ENCODE measurements around the gene PCDHA9. TPM values are rescaled to one million over a fixed set of nuclear protein-coding genes. Genes with fewer than 3 reads are reported as not detected.
"Not testable (repeated sequence)": the region's sequence is repeated elsewhere in the genome, so short reads cannot be mapped to it uniquely, and the experiment has no call there.

Gene PCDHA9
- total RNA-seq, 1 experiment from 2014 or later = 0.55 TPM

DNA sequence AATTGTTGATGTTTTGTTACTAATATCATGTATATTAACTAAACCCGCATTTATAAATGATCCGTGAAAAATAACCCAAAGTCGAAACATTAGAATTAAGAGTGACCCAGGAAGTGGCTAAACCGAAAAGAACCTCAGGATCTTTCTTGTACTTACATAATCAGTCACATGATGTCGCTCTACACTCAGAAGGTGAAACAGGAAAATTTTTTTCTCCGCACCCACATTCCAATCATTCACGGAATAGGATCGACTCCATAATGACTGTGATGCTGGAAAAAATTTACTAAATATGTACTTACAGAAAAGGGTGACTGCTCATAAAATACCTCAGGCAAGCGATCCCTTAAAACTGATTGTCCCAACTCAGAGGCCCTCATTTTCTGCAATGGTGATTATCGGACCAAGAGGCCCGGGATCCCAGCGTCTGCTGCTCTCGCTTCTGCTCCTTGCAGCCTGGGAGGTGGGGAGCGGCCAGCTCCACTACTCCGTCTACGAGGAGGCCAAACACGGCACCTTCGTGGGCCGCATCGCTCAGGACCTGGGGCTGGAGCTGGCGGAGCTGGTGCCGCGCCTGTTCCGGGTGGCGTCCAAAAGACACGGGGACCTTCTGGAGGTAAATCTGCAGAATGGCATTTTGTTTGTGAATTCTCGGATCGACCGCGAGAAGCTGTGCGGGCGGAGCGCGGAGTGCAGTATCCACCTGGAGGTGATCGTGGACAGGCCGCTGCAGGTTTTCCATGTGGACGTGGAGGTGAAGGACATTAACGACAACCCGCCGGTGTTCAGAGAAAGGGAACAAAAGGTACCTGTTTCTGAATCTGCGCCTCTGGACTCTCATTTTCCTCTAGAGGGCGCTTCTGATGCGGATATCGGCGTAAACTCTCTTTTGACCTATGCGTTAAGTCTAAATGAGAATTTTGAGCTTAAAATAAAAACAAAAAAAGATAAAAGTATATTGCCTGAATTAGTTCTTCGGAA, 27.2 kb downstream of the PCDHA9 start, which contains the start of gene PCDHA12:
PCDHA12 (plus strand) TSS at position 224 of the 981 bp plus-strand sequence; CDS start at position 389, 165 bp downstream.
- Histone ChIP-seq H2AK5ac (ENCODE audit: insufficient read length, low read length) (no peak within 1 kb of the TSS), H2BK20ac (ENCODE audit: low read depth, low read length, poor library complexity, severe bottlenecking) (no peak within 1 kb of the TSS), H3K9me3 (ENCODE audit: control insufficient read depth, low read depth, low read length) (no peaks in the 10 kb centered on the region), H3K79me2 (ENCODE audit: insufficient read depth, low read length) (peaks cover under 1% of the 10 kb centered on the region; the same call in 1 of the 2 replicates), H3K18ac (ENCODE audit: insufficient read length, low read depth, low read length) (peak within 1 kb of the TSS; percentile 78), H3K56ac (ENCODE audit: insufficient read length, low read depth, low read length) (no peak within 1 kb of the TSS), H2AFZ (ENCODE audit: low read length) (no peak within 1 kb of the TSS), H3T11ph (ENCODE audit: low read length) (no peak within 1 kb of the TSS), H3K4ac (ENCODE audit: low read depth, low read length) (no peak within 1 kb of the TSS; the same call in 1 of the 2 replicates), H2BK120ac (ENCODE audit: low read depth, low read length, poor library complexity, severe bottlenecking) (no peak within 1 kb of the TSS), H3K14ac (ENCODE audit: insufficient read depth, low read length) (peak within 1 kb of the TSS; percentile 95; the same call in 1 of the 2 replicates), H4K8ac (replicated peaks; ENCODE audit: insufficient read length, low read depth, low read length) (no peak within 1 kb of the TSS), H2BK15ac (ENCODE audit: low read depth, low read length) (no peak within 1 kb of the TSS), H3K4me1 (ENCODE audit: insufficient read depth, low read length) (no peaks in the 10 kb centered on the region), H3K79me1 (ENCODE audit: insufficient read depth, low read depth, low read length, poor library complexity, severe bottlenecking) (no peaks in the 10 kb centered on the region), H2BK5ac (ENCODE audit: insufficient read length, low read length) (no peak within 1 kb of the TSS), H3K4me2 (ENCODE audit: insufficient read depth, insufficient read length, low read length) (peak within 1 kb of the TSS; percentile 16), H3K23me2 (ENCODE audit: insufficient read length, low read depth, low read length, poor library complexity, severe bottlenecking) (no peaks in the 10 kb centered on the region), H3K27me3 (ENCODE audit: insufficient read depth, low read length) (no peaks in the 10 kb centered on the region), H4K5ac (ENCODE audit: insufficient read length, low read depth, low read length) (no peak within 1 kb of the TSS), H3K27ac (ENCODE audit: insufficient read length, low read depth, low read length) (no peak within 1 kb of the TSS), H3K23ac (ENCODE audit: insufficient read length, low read depth, low read length) (no peak within 1 kb of the TSS), H2BK12ac (ENCODE audit: insufficient read length, low read depth, low read length) (no peak within 1 kb of the TSS), H4K91ac (ENCODE audit: insufficient read length, low read depth, low read length) (no peak within 1 kb of the TSS), H4K20me1 (ENCODE audit: control insufficient read depth, insufficient read depth, insufficient read length) (no peaks in the 10 kb centered on the region), H3K9ac (ENCODE audit: extremely low read depth, insufficient read length, low read length) (peak within 1 kb of the TSS; percentile 38)
- Mint-ChIP-seq H3K4me1 (peaks cover 10 to 14% of the 10 kb centered on the region in 2 experiments; a peak in 2 of 4 replicates), H3K27me3 (ENCODE audit: low read depth) (no peaks in the 10 kb centered on the region), H3K9me3 (peaks cover 0 to 4% of the 10 kb centered on the region in 2 experiments; a peak in 2 of 5 replicates), H3K4me3 (peak within 1 kb of the TSS; percentile 94 to 95), H3K27ac (peak within 1 kb of the TSS in 2 of 3 experiments; percentile 96), H3K36me3 (ENCODE audit: insufficient read depth in 1 of 3, low read depth in 3 of 3) (peaks cover 20 to 37% (median 36%) of the 10 kb centered on the region in 3 experiments)
- peak; percentile 45 for DNase-seq
- TF ChIP-seq, protein P1, sequence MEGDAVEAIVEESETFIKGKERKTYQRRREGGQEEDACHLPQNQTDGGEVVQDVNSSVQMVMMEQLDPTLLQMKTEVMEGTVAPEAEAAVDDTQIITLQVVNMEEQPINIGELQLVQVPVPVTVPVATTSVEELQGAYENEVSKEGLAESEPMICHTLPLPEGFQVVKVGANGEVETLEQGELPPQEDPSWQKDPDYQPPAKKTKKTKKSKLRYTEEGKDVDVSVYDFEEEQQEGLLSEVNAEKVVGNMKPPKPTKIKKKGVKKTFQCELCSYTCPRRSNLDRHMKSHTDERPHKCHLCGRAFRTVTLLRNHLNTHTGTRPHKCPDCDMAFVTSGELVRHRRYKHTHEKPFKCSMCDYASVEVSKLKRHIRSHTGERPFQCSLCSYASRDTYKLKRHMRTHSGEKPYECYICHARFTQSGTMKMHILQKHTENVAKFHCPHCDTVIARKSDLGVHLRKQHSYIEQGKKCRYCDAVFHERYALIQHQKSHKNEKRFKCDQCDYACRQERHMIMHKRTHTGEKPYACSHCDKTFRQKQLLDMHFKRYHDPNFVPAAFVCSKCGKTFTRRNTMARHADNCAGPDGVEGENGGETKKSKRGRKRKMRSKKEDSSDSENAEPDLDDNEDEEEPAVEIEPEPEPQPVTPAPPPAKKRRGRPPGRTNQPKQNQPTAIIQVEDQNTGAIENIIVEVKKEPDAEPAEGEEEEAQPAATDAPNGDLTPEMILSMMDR (conservative IDR thresholded peaks at IDR 0.05) = peak; percentile 80
- WGBS (ENCODE audit: extremely low coverage, insufficient read length, low lambda C conversion rate) = no CpG with 5 or more reads among the region's 47 CpGs

DNA sequence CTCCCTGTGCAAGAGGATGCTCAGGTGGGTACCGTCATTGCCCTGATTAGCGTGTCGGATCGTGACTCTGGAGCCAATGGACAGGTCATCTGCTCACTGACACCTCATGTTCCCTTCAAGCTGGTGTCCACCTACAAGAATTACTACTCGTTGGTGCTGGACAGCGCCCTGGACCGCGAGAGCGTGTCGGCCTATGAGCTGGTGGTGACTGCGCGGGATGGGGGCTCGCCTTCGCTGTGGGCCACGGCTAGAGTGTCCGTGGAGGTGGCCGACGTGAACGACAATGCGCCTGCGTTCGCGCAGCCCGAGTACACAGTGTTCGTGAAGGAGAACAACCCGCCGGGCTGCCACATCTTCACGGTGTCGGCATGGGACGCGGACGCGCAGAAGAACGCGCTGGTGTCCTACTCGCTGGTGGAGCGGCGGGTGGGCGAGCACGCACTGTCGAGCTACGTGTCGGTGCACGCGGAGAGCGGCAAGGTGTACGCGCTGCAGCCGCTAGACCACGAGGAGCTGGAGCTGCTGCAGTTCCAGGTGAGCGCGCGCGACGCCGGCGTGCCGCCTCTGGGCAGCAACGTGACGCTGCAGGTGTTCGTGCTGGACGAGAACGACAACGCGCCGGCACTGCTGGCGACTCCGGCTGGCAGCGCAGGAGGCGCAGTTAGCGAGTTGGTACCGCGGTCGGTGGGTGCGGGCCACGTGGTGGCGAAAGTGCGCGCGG, 28.5 kb downstream of the PCDHA9 start:
- H3K27ac Mint-ChIP-seq; H3K18ac ChIP-seq (ENCODE audit: insufficient read length, low read depth, low read length); H3K27me3 ChIP-seq (ENCODE audit: insufficient read depth, low read length); H4K8ac ChIP-seq (replicated peaks; ENCODE audit: insufficient read length, low read depth, low read length); H4K91ac ChIP-seq (ENCODE audit: insufficient read length, low read depth, low read length); H3K9me3 ChIP-seq (ENCODE audit: control insufficient read depth, low read depth, low read length); H2BK5ac ChIP-seq (ENCODE audit: insufficient read length, low read length); H3K4ac ChIP-seq (ENCODE audit: low read depth, low read length); H2BK120ac ChIP-seq (ENCODE audit: low read depth, low read length, poor library complexity, severe bottlenecking); H2BK20ac ChIP-seq (ENCODE audit: low read depth, low read length, poor library complexity, severe bottlenecking); H3K9ac ChIP-seq (ENCODE audit: extremely low read depth, insufficient read length, low read length); H3K14ac ChIP-seq (ENCODE audit: insufficient read depth, low read length); H3K4me2 ChIP-seq (ENCODE audit: insufficient read depth, insufficient read length, low read length); H3K23ac ChIP-seq (ENCODE audit: insufficient read length, low read depth, low read length); H4K5ac ChIP-seq (ENCODE audit: insufficient read length, low read depth, low read length); H2BK15ac ChIP-seq (ENCODE audit: low read depth, low read length); H3K23me2 ChIP-seq (ENCODE audit: insufficient read length, low read depth, low read length, poor library complexity, severe bottlenecking); H2AFZ ChIP-seq (ENCODE audit: low read length); H4K20me1 ChIP-seq (ENCODE audit: control insufficient read depth, insufficient read depth, insufficient read length); H3K4me1 ChIP-seq (ENCODE audit: insufficient read depth, low read length); H3K27me3 Mint-ChIP-seq (ENCODE audit: low read depth); H2AK5ac ChIP-seq (ENCODE audit: insufficient read length, low read length); H3K56ac ChIP-seq (ENCODE audit: insufficient read length, low read depth, low read length); H3K79me1 ChIP-seq (ENCODE audit: insufficient read depth, low read depth, low read length, poor library complexity, severe bottlenecking); H3K27ac ChIP-seq (ENCODE audit: insufficient read length, low read depth, low read length); H3K9me3 Mint-ChIP-seq; H3K79me2 ChIP-seq (ENCODE audit: insufficient read depth, low read length); H2BK12ac ChIP-seq (ENCODE audit: insufficient read length, low read depth, low read length); DNase-seq; H3T11ph ChIP-seq (ENCODE audit: low read length): not testable (repeated sequence)
- Mint-ChIP-seq H3K36me3 (ENCODE audit: insufficient read depth in 1 of 3, low read depth in 3 of 3) (peaks cover 13 to 27% (median 27%) of the 10 kb centered on the region in 3 experiments; a peak in 6 of 7 replicates), H3K4me1 (peaks cover 10 to 14% of the 10 kb centered on the region in 2 experiments; a peak in 2 of 4 replicates), H3K4me3 (peak overlapping the region; percentile 94 to 95; a peak in 4 of 5 replicates)
- WGBS (ENCODE audit: extremely low coverage, insufficient read length, low lambda C conversion rate) = no CpG with 5 or more reads among the region's 80 CpGs

All from H9 (cell line).